GM21367 (cell line): ENCODE results near the gene TIMP3.

ENCODE experiments used
- ATAC-seq: cut with Tn5 transposase; IDR thresholded peaks from one replicate; pipeline ENCODE4 v1.9.1; 2021; ENCODE audit not compliant: unreplicated experiment

Gene TIMP3

GRCh38 chr22:32827049-32827602 lies 25.6 kb downstream of the TIMP3 start:
- ATAC-seq, result no peak

GRCh38 chr22:32828150-32828549 lies 26.6 kb downstream of the TIMP3 start:
- no peak for ATAC-seq

- ATAC-seq, result no peak
These were observed 27.1 kb downstream of the TIMP3 start for GRCh38 chr22:32828561-32828960.

GRCh38 chr22:32829451-32829851 lies 27.9 kb downstream of the TIMP3 start:
- ATAC-seq, result no peak

- ATAC-seq, result no peak
These were observed 29.0 kb downstream of the TIMP3 start for GRCh38 chr22:32830473-32830872.

- ATAC-seq, result no peak
These were observed 29.5 kb downstream of the TIMP3 start for GRCh38 chr22:32830957-32831356.

GRCh38 chr22:32831584-32831983 lies 30.1 kb downstream of the TIMP3 start:
- ATAC-seq, result no peak

- no peak for ATAC-seq
These were observed 30.7 kb downstream of the TIMP3 start for GRCh38 chr22:32832174-32832573.

- ATAC-seq, result no peak
These were observed 35.0 kb downstream of the TIMP3 start for GRCh38 chr22:32836280-32837123.

- ATAC-seq, result no peak
These were observed 35.6 kb downstream of the TIMP3 start for GRCh38 chr22:32837142-32837541.

- ATAC-seq, result no peak
These were observed 36.3 kb downstream of the TIMP3 start for GRCh38 chr22:32837803-32838202.

- no peak for ATAC-seq
These were observed 38.5 kb downstream of the TIMP3 start for GRCh38 chr22:32839831-32840584.

- no peak for ATAC-seq
These were observed 39.7 kb downstream of the TIMP3 start for GRCh38 chr22:32841175-32841574.

- ATAC-seq, result no peak
These were observed 41.0 kb downstream of the TIMP3 start for GRCh38 chr22:32842486-32842885.

- no peak for ATAC-seq
These were observed 41.8 kb downstream of the TIMP3 start for GRCh38 chr22:32843300-32843699.

GRCh38 chr22:32844251-32844650 lies 42.7 kb downstream of the TIMP3 start:
- ATAC-seq, result no peak

GRCh38 chr22:32846780-32847491 lies 45.4 kb downstream of the TIMP3 start:
- ATAC-seq, result no peak

GRCh38 chr22:32848226-32848625 lies 46.7 kb downstream of the TIMP3 start:
- ATAC-seq, result no peak

GRCh38 chr22:32849501-32849900 lies 48.0 kb downstream of the TIMP3 start:
- no peak for ATAC-seq

- no peak for ATAC-seq
These were observed 48.7 kb downstream of the TIMP3 start for GRCh38 chr22:32850157-32850556.
